ENCODE results near the gene SUDS3.
"Not testable (repeated sequence)": the region's sequence is repeated elsewhere in the genome, so short reads cannot be mapped to it uniquely, and the experiment has no call there.

Gene SUDS3

DNA sequence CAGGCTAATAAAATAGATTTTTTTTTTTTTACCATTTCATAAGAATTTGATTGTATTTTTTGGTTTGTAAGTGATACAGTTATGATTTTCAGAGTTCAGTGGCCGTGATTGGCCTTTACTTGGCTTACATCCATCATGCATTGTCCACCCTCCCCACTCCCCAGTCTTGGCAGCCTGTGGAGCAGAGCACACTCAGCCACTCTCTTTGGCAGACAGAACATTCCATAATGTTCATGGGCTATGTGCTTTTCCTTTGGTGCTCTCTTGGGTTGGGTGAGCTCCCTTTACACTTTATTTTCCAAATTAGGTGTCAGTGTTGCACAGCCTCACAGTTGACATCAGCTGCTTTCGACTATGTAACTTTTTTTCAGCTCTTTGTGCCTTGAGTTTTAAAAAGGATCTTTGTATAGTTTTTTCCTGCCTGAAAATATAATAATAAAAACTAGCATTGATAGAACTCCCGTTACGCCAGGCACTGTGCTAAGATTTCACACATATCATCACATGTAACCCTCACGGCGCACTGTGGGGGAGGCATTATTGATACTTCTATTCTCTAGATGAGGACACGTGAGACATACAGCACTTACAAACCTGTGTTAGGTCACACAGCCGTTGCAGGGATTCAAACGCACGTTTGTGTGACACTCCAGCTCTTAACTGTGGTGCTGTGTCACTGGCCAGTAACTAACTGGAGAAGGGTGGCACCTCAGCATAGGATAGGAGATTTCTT is 21.5 kb downstream of the SUDS3 start:
- DNase-seq (ENCODE audit: low read depth in 2 of 2, low spot score in 1 of 2), result no peak

DNA sequence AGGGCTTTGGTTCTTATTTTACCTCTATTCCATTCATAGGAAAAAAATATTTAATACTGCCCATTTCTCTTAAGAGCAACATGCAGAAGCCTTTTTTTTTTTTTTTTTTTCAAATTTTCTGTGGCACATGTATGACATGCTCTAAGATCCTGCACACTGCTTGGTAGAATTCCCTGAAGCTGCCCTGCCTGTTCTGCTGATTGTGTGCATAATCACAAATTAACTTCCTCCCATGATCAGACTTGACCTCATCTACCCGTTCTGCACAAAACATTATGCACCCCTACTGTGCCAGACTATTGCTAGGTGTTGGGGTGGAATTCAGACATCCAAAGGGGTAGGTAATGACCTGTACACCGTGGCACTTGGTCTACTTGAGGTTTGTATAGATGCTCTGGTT is 22.2 kb downstream of the SUDS3 start:
- no peak for DNase-seq (ENCODE audit: low read depth in 2 of 2, low spot score in 1 of 2)

DNA sequence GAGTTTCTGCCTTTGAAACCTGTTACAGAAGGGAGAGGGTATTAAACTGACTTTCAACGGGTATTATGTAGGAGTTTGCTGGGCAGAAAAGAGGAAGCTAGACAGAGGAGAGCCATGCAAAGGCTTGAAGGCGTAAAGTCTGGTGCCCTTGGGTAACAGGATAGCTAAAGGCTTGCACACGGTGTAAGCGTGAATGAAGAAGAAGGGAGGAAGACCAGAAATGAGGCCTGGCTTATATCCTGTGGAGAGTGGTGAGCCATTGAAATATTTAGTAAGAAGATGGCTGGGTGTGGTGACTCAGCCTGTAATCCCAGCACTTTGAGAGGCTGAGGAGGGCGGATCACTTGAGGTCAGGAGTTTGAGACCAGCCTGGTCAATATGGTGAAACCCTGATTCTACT is 22.6 kb downstream of the SUDS3 start:
- no peak for DNase-seq (ENCODE audit: low read depth in 2 of 2, low spot score in 1 of 2)

DNA sequence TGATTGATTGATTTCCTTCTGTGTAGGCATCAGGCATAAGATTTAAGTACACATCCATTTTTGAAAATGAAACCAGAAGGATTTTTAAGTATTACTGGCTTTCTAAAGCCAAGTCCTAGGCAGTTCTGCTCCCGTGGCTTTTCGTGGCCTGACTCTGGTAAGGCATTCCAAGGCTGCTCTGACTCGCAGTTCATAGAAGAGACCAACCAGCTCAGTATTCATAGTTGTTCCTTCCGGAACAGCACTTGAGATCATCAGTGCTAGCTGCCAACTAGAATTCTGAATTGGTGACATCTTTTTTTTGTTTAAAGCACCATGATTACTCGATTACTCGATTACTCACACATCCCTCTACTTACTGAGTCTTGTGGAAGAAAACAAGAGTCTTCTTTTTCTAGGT is 25.9 kb downstream of the SUDS3 start:
- no peak for DNase-seq (ENCODE audit: low read depth in 2 of 2, low spot score in 1 of 2)

DNA sequence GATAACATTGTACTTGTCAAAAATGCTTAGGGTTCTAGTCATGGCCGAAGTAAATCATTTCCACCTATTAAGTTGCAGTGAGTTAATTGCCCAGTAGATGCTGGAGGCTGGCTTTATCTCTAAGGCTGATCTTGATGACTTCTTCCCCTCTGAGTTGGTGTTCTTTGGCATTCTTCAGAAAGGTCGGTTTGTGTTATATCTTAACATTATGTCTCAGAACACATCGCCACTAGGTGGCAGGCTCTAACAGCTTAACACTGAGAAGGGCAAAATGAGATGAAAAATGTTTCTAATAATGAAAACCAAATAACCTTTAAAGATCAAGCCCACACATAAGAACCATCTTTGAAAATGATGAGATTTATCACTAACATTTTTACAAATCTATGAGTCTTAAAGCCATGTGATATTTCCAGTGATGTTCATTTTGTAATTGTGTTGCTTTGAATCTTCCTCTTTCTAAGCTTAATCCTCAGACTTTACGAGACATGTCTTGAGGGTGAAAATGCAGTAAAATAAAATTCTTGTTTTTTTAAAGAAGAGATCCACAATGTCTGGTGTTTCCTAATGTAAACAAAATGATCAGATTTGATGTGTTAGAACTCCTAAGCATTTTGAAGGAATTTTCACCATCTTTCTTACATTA is 28.6 kb downstream of the SUDS3 start:
- DNase-seq (ENCODE audit: low read depth in 2 of 2, low spot score in 1 of 2), result peak; percentile 8 to 11

DNA sequence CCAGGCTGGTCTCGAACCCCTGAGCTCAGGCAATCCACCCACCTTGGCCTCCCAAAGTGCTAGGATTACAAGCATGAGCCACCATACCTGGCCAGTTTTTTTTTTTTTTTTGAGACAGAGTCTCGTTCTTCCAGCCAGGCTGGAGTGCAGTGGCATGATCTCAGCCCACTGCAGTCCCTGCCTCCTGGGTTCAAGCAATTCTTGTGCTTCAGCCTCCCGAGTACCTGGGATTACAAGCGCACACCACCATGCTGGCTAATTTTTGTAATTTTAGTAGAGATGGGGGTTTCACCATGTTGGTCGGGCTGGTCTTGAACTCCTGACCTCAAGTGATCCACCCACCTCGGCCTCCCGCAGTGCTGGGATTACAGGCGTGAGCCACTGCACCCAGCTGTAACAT is 31.9 kb downstream of the SUDS3 start:
- DNase-seq (ENCODE audit: low read depth in 2 of 2, low spot score in 1 of 2), result not testable (repeated sequence)

DNA sequence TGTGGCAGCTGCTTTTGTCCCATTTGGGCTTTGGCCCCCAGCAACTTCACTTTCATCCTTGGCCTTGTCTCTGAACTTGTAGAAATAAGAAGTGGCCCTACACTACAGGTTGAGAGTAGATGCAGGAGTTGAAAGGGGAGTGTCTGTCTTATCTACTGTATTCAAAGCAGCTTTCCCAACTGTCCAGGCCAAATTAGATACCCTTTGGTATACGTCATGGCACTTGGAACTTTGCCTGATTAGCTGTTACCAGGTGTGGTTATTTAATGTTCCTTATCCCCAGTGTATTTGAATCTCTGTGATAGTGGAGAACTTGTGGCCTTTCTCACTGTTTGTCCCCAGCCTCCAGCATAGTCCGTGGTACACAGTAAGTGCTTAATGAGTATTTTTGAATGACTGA is 33.5 kb downstream of the SUDS3 start:
- no peak for DNase-seq (ENCODE audit: low read depth in 2 of 2, low spot score in 1 of 2)

DNA sequence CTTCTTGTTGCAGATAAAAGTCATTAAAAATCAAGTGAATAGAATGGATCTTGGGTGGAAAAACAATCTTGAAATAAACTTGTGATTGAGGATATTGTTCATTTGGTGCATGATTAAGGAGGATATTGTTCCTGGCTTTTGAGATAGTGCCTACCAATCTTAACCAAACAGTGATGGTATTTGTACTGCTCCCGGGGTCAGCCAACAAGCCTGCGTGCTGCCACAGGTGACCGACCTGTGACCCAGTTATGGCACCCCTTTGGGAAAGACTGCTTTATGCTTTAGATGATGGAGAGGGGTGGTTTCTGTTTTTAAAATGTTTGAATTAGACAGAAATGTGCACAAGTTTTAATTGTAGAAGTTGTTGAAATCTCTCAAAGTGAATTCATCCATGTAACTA is 41.6 kb downstream of the SUDS3 start:
- no peak for DNase-seq (ENCODE audit: low read depth in 2 of 2, low spot score in 1 of 2)

DNA sequence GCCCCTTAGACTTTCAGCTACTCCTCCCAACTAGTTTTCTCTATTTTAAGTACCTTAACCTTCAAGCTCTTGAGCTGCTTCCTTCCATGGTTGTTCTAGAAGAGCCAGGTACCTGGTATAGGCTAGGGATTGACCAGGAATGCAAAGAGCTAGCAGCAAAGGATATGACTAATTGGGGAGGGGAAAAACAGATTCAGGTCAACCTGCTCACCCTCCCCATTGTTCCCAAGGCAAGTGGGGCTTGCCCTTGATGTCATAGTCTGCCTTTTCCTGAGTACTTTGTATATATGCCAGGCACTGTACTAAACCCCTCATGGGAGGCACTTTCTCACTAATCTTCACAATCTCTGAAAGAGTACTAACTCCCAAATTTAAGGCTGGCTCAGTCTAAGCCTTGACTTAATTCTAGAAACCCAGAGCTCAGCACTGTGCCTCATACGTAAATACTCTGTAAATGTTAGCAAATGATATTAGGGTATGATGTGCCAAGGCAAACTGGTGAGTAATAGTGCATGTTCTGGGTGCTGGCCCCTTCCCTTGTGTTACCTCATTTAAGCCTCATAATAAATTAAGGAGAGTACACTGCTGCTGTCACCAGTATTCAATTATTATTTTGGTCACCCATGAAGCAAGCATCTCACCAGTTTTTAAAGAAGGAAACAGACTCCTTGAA is 42.2 kb downstream of the SUDS3 start:
- DNase-seq (ENCODE audit: low read depth in 2 of 2, low spot score in 1 of 2), result no peak

DNA sequence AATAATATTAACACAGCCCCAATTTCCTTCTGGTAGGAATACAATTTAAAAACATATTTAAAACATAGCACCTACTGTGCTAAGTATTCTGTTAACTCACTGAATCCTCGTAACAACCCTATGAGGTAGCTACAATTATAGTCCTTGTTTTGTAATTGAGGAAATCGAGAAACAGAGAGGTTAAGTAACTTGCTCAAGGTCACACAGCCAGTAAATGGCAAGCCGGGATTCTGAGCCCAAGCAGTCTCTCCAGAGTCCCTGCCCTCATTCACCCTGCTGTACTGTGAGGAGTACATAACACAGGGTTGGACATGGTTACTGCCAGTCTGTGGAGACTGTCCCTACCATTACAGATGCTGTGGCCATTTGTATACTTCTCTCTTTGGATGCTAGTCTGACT is 44.3 kb downstream of the SUDS3 start:
- no peak for DNase-seq (ENCODE audit: low read depth in 2 of 2, low spot score in 1 of 2)

DNA sequence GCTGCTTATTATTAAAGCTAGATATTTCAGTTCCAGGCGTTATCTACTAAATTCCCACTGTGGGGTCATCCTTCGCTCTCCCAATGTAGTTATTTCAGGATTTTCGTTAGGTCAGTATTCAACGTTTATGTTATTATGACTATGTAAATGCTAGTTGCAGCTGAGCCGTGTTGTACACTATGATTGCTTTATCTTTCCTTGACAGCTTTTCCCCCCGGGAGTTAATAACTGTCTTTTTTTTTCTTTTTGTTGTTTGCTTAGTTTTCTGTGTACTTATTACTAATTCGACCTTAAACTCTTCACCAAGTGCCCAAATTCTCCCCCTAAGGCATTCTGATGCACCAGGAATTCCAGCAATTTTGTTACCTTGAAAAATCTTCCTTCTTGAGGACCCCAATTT is 48.5 kb downstream of the SUDS3 start:
- DNase-seq (ENCODE audit: low read depth in 2 of 2, low spot score in 1 of 2), result no peak

DNA sequence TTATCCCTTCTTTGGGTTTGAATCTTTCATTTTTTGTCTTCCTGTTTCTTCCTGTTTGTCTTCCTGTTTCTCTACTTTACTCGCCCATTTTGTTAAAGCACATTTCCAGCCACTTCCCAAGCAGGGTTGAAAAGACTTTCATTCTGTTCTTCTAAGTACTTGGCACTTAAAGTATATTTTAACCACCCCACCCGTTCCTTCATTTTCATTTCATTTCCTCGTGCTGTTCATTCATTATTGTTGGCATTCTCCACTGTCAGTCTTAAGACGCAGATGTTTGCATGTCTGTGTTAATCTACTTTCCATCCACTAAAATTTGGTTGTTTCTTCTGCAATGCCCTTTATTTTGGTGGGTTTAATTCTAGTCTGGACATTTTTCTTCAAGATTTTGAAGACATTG is 49.0 kb downstream of the SUDS3 start:
- DNase-seq (ENCODE audit: low read depth in 2 of 2, low spot score in 1 of 2), result no peak

DNA sequence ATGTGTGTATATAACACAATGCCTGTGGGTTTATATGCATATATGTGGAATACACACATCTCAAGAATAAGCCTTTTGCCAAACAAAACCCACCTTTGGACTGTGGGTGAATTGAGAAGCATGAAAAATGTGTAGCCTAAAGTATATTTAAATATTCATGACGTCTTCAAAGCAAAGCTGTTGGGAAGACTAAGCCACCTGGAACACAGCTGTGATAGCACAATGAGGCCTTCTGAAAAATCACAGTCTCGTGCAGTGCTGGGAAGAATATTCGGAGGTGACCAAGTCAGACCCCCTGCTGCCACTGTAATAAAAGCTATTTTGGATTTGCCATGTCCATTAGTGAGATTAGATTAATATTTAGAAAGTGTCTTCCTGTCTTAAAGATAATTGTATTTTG is 51.5 kb downstream of the SUDS3 start:
- DNase-seq (ENCODE audit: low read depth in 2 of 2, low spot score in 1 of 2), result no peak

DNA sequence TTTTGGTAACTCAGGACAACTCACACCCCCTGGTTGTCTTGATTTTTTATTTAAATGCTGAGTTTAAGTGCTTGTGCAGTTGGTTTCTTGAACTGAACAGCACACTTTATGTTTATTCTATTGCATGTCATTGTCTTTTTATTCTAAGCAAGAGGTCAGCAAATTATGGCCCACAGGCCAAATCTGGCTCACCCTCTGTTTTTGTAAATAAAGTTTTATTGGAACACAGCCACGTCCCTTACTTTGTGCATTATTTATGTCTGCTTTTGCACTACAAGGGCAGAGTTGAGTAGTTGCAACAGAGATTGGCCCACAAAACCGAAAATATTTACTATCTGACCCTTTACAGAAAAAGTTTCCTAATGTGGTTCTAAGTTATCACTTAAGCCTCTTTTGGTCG is 52.3 kb downstream of the SUDS3 start:
- DNase-seq (ENCODE audit: low read depth in 2 of 2, low spot score in 1 of 2), result no peak

DNA sequence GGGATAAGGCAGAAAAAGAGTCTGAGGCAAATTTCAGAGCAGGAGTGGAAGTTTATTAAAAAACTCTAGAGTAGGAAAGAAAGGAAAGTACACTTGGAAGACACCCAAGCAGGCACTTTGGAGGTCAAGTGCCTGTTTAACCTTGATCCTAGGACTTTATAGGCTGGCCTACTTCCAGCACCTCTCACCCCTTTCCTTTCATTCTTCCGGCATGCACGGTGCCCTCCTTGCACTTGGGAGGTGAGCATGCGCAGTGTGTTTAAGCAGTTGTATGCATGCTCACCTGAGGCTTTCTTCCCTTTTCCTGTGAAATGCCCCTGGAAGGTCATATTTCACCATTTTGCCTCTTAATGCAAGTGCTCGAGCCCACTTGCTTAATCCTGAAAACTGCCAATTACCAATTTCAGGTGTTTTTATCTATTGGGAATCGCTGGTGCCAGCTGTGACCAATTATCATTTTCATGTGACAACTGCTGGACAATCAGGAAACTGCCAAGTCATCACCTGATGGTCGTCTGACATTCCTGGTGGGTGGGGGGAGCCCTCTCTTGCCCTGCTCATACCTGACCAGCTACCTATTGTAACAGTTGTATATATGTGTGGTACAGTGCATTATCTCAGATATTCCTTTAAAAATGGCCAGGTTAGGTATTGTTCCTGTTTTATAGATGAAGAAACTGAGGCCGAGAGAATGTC is 53.5 kb downstream of the SUDS3 start:
- DNase-seq (ENCODE audit: low read depth in 2 of 2, low spot score in 1 of 2), result no peak

DNA sequence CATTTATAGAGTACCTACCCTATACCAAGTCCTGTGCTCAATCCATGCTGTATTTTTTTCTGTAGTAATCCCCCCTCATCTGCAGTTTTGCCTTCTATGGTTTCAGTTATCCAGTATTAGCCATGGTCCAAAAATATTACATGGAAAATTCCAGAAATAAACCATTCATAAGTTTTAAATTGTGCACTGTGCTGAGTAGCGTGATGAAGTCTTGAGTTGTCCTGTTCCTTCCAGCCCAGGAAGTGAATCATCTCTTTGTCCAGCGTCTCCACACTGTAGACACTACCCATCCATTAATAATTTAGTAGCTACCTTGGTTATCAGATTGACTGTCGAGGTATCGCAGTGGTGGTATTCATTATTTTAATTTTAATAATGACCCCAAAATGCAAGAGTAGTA is 54.2 kb downstream of the SUDS3 start:
- DNase-seq (ENCODE audit: low read depth in 2 of 2, low spot score in 1 of 2), result no peak

DNA sequence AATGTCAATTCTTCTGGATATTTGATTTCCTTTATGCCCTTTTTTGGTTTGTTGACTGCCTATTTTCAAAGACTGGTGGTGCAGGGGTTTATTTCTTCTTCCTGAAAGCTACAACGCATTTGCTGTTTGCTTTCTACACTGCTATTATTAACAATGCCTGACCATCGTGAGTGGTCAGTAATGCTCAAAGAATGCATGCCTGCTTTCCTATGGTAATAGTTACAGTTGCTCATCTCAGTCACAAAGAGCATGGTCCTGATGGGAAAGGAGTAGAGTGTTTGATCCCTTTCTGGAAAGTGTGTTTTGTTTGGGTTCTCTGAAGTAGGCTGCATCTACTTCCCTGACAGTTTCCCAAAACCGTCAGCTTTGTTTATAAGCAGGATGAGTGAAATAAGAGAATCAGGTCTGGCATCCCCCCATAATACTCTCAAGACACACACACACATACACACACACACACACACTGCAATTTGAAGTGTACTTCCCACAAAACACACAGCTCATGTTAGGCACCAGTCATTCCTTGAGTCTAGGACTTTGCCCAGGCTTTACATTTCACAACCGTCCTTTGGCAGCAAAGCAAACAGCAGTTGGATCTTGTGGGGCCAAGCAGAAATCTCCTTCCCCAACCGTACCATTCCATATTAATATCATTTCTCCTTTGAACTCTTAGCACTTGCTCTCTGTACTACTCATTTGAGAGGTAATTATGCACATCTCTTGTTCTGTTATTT is 56.6 kb downstream of the SUDS3 start:
- DNase-seq (ENCODE audit: low read depth in 2 of 2, low spot score in 1 of 2), result no peak

DNA sequence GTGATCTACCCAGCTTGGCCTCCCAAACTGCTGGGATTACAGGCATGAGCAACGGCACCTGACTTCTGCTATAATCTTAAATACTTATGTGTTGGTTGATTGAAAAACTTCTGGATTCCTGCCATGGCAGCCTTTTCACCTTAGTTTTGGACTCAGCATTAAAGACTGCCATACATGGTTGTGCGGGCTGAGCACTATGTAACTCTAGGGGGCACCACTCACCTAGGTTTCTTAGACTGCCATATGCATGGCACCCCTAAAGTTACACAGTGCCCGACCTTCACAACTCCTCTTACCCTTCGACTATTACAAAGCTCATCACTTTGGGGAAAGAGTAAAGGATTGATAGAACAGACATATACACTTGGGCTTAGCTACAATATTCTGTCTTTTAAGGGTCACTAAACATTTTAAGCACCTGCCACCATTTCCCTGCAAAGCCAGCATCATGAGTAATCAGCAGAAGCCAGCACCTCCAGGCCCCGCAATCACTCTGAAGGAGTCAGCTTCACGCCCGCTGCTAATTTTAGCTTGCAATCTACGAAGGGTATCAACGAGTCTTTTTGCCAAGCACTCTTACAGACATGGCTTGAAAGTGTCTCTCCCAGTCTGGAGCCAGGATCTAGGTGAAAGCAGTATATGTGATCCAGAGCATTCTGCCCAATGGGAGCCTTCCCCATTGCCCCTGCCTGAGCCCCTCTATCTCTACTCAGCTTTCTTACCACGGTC is 59.8 kb downstream of the SUDS3 start:
- DNase-seq (ENCODE audit: low read depth in 2 of 2, low spot score in 1 of 2), result no peak

DNA sequence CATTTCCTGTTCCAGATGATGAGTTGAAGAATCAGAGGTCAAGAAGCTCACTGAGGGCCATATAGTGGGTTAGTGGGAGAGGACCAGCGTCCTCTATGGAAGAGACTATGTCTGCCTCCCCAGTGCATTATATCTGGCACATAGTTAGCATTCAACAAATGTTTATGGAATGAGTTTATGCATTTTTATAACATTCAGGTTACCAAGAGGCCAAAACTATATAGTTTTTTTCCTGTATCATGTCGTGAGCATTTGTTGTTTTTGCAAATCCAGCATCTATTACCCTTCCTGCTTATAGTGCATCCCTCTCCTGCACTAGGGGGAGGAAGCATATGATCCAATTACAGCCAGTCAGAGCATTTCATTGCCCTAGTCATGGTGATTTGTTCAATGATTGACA is 60.6 kb downstream of the SUDS3 start:
- no peak for DNase-seq (ENCODE audit: low read depth in 2 of 2, low spot score in 1 of 2)

DNA sequence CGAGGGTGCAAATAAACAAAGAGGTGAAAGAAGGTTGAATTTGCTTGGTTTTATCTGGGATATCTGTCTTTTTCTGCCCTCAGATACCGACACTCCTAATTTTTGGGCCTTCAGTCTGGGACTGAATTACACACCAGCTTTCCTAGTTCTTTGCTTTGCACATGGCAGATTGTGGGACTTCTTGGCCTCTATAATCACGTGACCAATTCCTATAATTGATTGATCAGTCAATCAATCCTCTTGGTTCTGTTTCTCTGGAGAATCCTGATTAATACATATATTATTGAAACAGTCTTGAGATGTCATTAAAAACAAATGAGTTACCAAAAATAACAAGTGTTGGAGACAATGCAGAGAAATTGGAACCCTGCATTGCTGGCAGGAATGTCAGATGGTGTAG is 62.7 kb downstream of the SUDS3 start:
- no peak for DNase-seq (ENCODE audit: low read depth in 2 of 2, low spot score in 1 of 2)

DNA sequence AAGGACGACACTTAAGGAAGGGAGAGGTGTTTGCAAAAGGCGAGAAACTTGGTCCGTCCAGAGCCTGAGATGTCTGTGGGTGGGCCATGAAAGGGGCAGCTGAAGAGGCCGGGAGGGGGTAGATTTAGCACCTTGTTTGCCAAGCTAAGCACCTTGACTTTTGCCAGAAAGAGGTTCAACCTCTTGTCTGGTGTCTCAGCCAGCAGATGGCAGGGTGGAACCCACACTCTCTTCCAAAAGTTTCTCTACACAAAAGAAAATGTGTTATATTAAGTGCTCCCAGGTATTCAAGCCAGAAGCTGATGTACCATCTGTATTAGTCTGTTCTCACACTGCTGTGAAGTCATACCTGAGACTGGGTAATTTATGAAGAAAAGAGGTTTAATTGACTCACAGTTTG is 69.9 kb downstream of the SUDS3 start:
- no peak for DNase-seq (ENCODE audit: low read depth in 2 of 2, low spot score in 1 of 2)

Measured in stimulated activated CD8-positive, alpha-beta memory T cell treated with anti-CD3 and anti-CD28 coated beads, Interleukin-4, amount 100 ng/mL, for 4 hours (primary cell).